SK-N-SH (cell line): Measurements from ENCODE around the gene PARP14. TPM values are rescaled to one million over a fixed set of nuclear protein-coding genes. Genes with fewer than 3 reads are reported as not detected.
A peak's percentile ranks its signal among the peaks of the same experiment; 100 is the strongest.

Experiments
- CTCF ChIA-PET: fragments of 300-600, 350-600 bp; formaldehyde crosslinking; extraction: SDS; loops from one replicate; lab custom pipeline; 2021; lab: Yijun Ruan, JAX
- POLR2A ChIA-PET: fragments of 350-600 bp; sonication (Branson Sonifier 250); formaldehyde crosslinking; extraction: SDS; loops from one replicate; lab custom pipeline; 2020; ENCODE audit warnings: antibody characterized with exemption, inconsistent platforms; lab: Yijun Ruan, JAX
- DNase-seq: peaks from one replicate; pipeline ENCODE4 v3.0.0; 2012
- H2AFZ ChIP-seq: fragments of 200-600 bp; sonication (generic); 2 replicates; pipeline ENCODE4 v1.8.1; 2016; ENCODE audit warnings: antibody characterized with exemption, mild to moderate bottlenecking, low read depth
- H3F3A ChIP-seq: fragments of 200-600 bp; sonication (generic); replicated peaks from 2 replicates; pipeline ENCODE3; 2016; ENCODE audit warnings: antibody characterized with exemption, mild to moderate bottlenecking; ENCODE audit not compliant: insufficient read depth
- H3K27ac ChIP-seq, 2 experiments: fragments of 200-500 bp in 1 of 2; fragments of 200-600 bp in 1 of 2; sonication (Bioruptor generic) in 1 of 2; sonication (generic), shearing (Covaris generic) in 1 of 2; 2 replicates each; pipeline versions ENCODE4 v1.5.1 to v1.6.1; 2014 to 2016; ENCODE audit warnings: low read depth in 2 of 2, inconsistent platforms in 1 of 2, low read length in 1 of 2, mild to moderate bottlenecking in 1 of 2, mixed read lengths in 1 of 2
- H3K27me3 ChIP-seq: fragments of 200-600 bp; sonication (generic), shearing (Covaris generic); 2 replicates; pipeline ENCODE4 v1.6.1; 2016; ENCODE audit warnings: mixed run types; ENCODE audit not compliant: insufficient read depth
- H3K36me3 ChIP-seq, 2 experiments: fragments of 200-500 bp in 1 of 2; fragments of 200-600 bp in 1 of 2; sonication (Bioruptor generic) in 1 of 2; sonication (generic) in 1 of 2; replicated peaks in 1 of 2; 2 replicates each; pipeline versions ENCODE3 to v1.5.1; 2014 to 2016; ENCODE audit warnings: low read length in 1 of 2, mild to moderate bottlenecking in 1 of 2; ENCODE audit not compliant: insufficient read depth in 2 of 2, control insufficient read depth in 1 of 2
- H3K4me1 ChIP-seq, 2 experiments: fragments of 200-500 bp in 1 of 2; fragments of 200-600 bp in 1 of 2; sonication (Bioruptor generic) in 1 of 2; sonication (generic), shearing (Covaris generic) in 1 of 2; 2 replicates each; pipeline versions ENCODE4 v1.5.1 to v1.6.1; 2014 to 2016; ENCODE audit warnings: low read depth in 1 of 2, low read length in 1 of 2, mixed run types in 1 of 2; ENCODE audit not compliant: insufficient read depth in 2 of 2, control insufficient read depth in 1 of 2
- H3K4me2 ChIP-seq: fragments of 200-600 bp; sonication (generic), shearing (Covaris generic); 2 replicates; pipeline ENCODE4 v1.6.1; 2017; ENCODE audit warnings: mixed run types
- H3K4me3 ChIP-seq, 2 experiments: fragments of 200-500 bp in 1 of 2; fragments of 200-600 bp in 1 of 2; sonication (Bioruptor generic) in 1 of 2; sonication (generic), shearing (Covaris generic) in 1 of 2; 2 replicates each; pipeline versions ENCODE4 v1.5.1 to v1.8.1; 2014 to 2016; ENCODE audit warnings: low read depth in 2 of 2, inconsistent platforms in 1 of 2, low read length in 1 of 2, mild to moderate bottlenecking in 1 of 2, mixed read lengths in 1 of 2, moderate library complexity in 1 of 2
- H3K79me2 ChIP-seq: fragments of 200-600 bp; sonication (generic); 2 replicates; pipeline ENCODE4 v1.8.1; 2017; ENCODE audit warnings: mild to moderate bottlenecking; ENCODE audit not compliant: insufficient read depth
- H3K9ac ChIP-seq: fragments of 200-600 bp; sonication (generic); 2 replicates; pipeline ENCODE4 v1.6.1; 2017; ENCODE audit warnings: mixed run types
- H3K9me2 ChIP-seq: fragments of 200-600 bp; sonication (generic); 2 replicates; pipeline ENCODE4 v1.6.1; 2017; ENCODE audit warnings: mixed run types
- H3K9me3 ChIP-seq: fragments of 200-600 bp; sonication (generic); 2 replicates; pipeline ENCODE4 v1.6.1; 2017; ENCODE audit warnings: mixed run types, mild to moderate bottlenecking, moderate library complexity
- H4K20me1 ChIP-seq: fragments of 200-600 bp; sonication (generic); 2 replicates; pipeline ENCODE4 v1.6.1; 2017; ENCODE audit warnings: mild to moderate bottlenecking, mixed run types; ENCODE audit not compliant: insufficient read depth
- CHD2 ChIP-seq: fragments of 150-350 bp; IDR thresholded peaks from 2 replicates; pipeline ENCODE4 v1.6.1; 2018; ENCODE audit warnings: low read length; ENCODE audit not compliant: partially characterized antibody
- EP300 ChIP-seq, 2 experiments: IDR thresholded peaks; 2 replicates each; pipeline versions ENCODE4 v1.4.0 to v1.6.1; 2012; ENCODE audit warnings: borderline replicate concordance in 1 of 2, low read depth in 1 of 2, low read length in 1 of 2
- EZH2phosphoT487 ChIP-seq: fragments of 200-600 bp; sonication (generic); IDR thresholded peaks from 2 replicates; pipeline ENCODE4 v1.6.1; 2017; ENCODE audit warnings: low read depth, mixed run types, mild to moderate bottlenecking, antibody characterized with exemption, moderate library complexity, borderline replicate concordance
- FOSL2 ChIP-seq: IDR thresholded peaks from 2 replicates; pipeline ENCODE4 v1.4.0; 2012; ENCODE audit warnings: low read depth, mild to moderate bottlenecking, moderate library complexity, borderline replicate concordance
- FOXJ3 ChIP-seq: sonication (generic); formaldehyde crosslinking; IDR thresholded peaks from 2 replicates; pipeline ENCODE4 v1.5.1; 2020; ENCODE audit warnings: mild to moderate bottlenecking, missing genetic modification reagents
- GATA2 ChIP-seq: sonication (generic); formaldehyde crosslinking; IDR thresholded peaks from 2 replicates; pipeline ENCODE4 v1.5.0; 2020; ENCODE audit warnings: mild to moderate bottlenecking, missing genetic modification reagents
- MEF2A ChIP-seq: IDR thresholded peaks from 2 replicates; pipeline ENCODE4 v1.4.0; 2012; ENCODE audit warnings: low read depth, borderline replicate concordance
- NRF1 ChIP-seq: IDR thresholded peaks from 2 replicates; pipeline ENCODE4 v1.6.1; 2012; ENCODE audit warnings: low read depth, mild to moderate bottlenecking, low read length
- RAD21 ChIP-seq: IDR thresholded peaks from 2 replicates; pipeline ENCODE4 v1.6.1; 2012; ENCODE audit warnings: mild to moderate bottlenecking, low read length
- SMC3 ChIP-seq: IDR thresholded peaks from 2 replicates; pipeline ENCODE4 v1.6.1; 2012; ENCODE audit warnings: low read depth, low read length, improper control_type of control experiment
- TEAD4 ChIP-seq: IDR thresholded peaks from 2 replicates; pipeline ENCODE4 v1.4.0; 2012; ENCODE audit warnings: mild to moderate bottlenecking, borderline replicate concordance; ENCODE audit not compliant: insufficient read depth
- YY1 ChIP-seq: IDR thresholded peaks from 2 replicates; pipeline ENCODE4 v1.4.0; 2012; ENCODE audit warnings: low read depth, mild to moderate bottlenecking
- WGBS: methylation state at CpG from one replicate; pipeline ENCODE4 v1.1.6; 2017; ENCODE audit warnings: low lambda C conversion rate; 5-methylcytosine and 5-hydroxymethylcytosine counted together
- polyA plus RNA-seq, 3 experiments: library from polyadenylated mRNA; depleted of rRNA; stranded (reverse); fragments of >200 nt; gene quantifications; 2 replicates each; pipeline ENCODE4 v1.2.3, GENCODE V29; 2012
- TF ChIP-seq, protein P1 (sequence below): fragments of 200-600 bp; sonication (generic); IDR thresholded peaks from 2 replicates; pipeline ENCODE4 v1.6.1; 2017; ENCODE audit warnings: antibody characterized with exemption, mild to moderate bottlenecking, moderate library complexity
- TF ChIP-seq, protein P2 (sequence below): fragments of 150-350 bp; IDR thresholded peaks from 2 replicates; pipeline ENCODE4 v1.6.1; 2016; ENCODE audit warnings: mild to moderate bottlenecking, low read depth, low read length

Gene PARP14
- polyA plus RNA-seq, 1 of the 3 experiments (the other 2 are of a cell fraction): 9.2 TPM

DNA sequence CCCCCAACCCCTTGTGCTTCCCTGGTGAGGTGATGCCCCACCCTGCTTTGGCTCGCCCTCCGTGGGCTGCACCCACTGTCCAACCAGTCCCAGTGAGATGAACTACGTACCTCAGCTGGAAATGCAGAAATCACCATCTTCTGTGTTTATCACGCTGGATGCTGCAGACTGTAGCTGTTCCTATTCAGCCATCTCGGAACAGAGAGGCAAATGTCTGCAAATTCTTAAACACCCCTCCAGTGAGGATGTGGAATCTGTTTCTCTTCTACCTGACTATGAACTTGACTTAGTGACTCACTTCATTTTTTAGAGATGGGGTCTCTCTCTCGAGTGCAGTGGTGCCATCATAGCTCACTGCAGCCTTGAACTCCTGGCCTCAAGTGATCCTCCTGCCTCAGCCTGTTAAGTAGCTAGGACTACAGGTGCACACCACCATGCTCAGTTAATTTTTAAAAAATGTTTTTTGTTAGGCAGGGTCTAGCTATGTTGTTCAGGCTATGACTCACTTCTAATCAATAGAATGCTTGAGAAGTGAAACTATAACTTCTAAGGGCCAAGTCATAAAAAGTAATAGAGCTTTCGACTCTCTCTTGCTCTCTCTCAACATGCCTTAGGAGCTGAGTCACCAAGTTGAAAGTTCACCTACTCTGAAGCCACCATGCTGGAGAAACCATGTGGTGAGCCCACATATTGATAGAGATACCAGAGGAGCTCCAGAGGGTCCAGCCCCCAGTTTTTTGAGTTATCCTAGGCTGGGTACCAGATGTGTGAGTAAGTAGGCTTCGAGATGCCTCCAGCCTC is 11.5 kb upstream of the PARP14 start:
- Histone ChIP-seq H3K36me3 (no peaks in the 10 kb centered on the region), H3K79me2 (no peaks in the 10 kb centered on the region), H3K27me3 (no peaks in the 10 kb centered on the region), H3F3A (no peaks in the 10 kb centered on the region), H2AFZ (no peak overlapping the region), H3K4me1 (peaks cover 0 to 9% of the 10 kb centered on the region in 2 experiments; a peak in 2 of 4 replicates), H3K27ac (no peak overlapping the region), H3K9me3 (no peaks in the 10 kb centered on the region), H3K9ac (no peak overlapping the region), H3K9me2 (no peaks in the 10 kb centered on the region), H4K20me1 (no peaks in the 10 kb centered on the region), H3K4me3 (no peak overlapping the region), H3K4me2 (no peak overlapping the region)
- ChIA-PET POLR2A (no interaction called here), CTCF (interaction anchor here (1.1 to 1.7 kb wide), 2 partner anchors 10 kb away, joined by 3 to 20 read pairs; no protein-coding TSS in a partner anchor)
- 80% methylated on average over 7 of the region's 8 CpGs for WGBS
- TF ChIP-seq FOSL2 (0 out of 2 replicates have a peak, but pooled peaks have one; percentile 12), EZH2phosphoT487 (no peak)
- no peak for DNase-seq

GRCh38 chr3:122671553-122671952 is 9.1 kb upstream of the PARP14 start:
- POLR2A ChIA-PET: no interaction called here

More at GRCh38 chr3:122671553-122671952, 9.1 kb upstream of the PARP14 start:
- Histone ChIP-seq H3K9me3 (no peaks in the 10 kb centered on the region), H2AFZ (no peak overlapping the region), H3K4me3 (no peak overlapping the region), H4K20me1 (no peaks in the 10 kb centered on the region), H3K27me3 (no peaks in the 10 kb centered on the region), H3K79me2 (no peaks in the 10 kb centered on the region), H3K9ac (no peak overlapping the region), H3K9me2 (no peaks in the 10 kb centered on the region), H3K36me3 (no peaks in the 10 kb centered on the region), H3F3A (peaks cover 3% of the 10 kb centered on the region), H3K27ac (no peak overlapping the region), H3K4me2 (no peak overlapping the region), H3K4me1 (no peaks in the 10 kb centered on the region; a peak in 1 of 4 replicates)
- DNase-seq: no peak
- CTCF ChIA-PET: interaction anchor here (1.4 kb wide), 1 partner anchor 110 kb away, joined by 3 read pairs; no protein-coding TSS in a partner anchor
- TF ChIP-seq, protein P1, sequence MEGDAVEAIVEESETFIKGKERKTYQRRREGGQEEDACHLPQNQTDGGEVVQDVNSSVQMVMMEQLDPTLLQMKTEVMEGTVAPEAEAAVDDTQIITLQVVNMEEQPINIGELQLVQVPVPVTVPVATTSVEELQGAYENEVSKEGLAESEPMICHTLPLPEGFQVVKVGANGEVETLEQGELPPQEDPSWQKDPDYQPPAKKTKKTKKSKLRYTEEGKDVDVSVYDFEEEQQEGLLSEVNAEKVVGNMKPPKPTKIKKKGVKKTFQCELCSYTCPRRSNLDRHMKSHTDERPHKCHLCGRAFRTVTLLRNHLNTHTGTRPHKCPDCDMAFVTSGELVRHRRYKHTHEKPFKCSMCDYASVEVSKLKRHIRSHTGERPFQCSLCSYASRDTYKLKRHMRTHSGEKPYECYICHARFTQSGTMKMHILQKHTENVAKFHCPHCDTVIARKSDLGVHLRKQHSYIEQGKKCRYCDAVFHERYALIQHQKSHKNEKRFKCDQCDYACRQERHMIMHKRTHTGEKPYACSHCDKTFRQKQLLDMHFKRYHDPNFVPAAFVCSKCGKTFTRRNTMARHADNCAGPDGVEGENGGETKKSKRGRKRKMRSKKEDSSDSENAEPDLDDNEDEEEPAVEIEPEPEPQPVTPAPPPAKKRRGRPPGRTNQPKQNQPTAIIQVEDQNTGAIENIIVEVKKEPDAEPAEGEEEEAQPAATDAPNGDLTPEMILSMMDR: no peak
- TF ChIP-seq NRF1 (no peak), SMC3 (no peak), YY1 (no peak), RAD21 (no peak), GATA2 (CRISPR knock-in tag) (no peak), EP300 (IDR thresholded peaks at IDR 0.05; ENCODE audit: borderline replicate concordance in 1 of 2, low read depth in 1 of 2, low read length in 1 of 2) (no peak), MEF2A (no peak), TEAD4 (no peak), CHD2 (no peak), FOXJ3 (CRISPR knock-in tag) (no peak)
- TF ChIP-seq, protein P2, sequence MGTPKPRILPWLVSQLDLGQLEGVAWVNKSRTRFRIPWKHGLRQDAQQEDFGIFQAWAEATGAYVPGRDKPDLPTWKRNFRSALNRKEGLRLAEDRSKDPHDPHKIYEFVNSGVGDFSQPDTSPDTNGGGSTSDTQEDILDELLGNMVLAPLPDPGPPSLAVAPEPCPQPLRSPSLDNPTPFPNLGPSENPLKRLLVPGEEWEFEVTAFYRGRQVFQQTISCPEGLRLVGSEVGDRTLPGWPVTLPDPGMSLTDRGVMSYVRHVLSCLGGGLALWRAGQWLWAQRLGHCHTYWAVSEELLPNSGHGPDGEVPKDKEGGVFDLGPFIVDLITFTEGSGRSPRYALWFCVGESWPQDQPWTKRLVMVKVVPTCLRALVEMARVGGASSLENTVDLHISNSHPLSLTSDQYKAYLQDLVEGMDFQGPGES: no peak
- WGBS: 90% methylated on average over 2 of the region's 2 CpGs
